Stimulated activated CD8-positive, alpha-beta memory T cell treated with anti-CD3 and anti-CD28 coated beads, Interleukin-4, amount 100 ng/mL, for 1 hour (primary cell): ENCODE results near the gene SHH.

Experiments
- DNase-seq, 2 donors: peaks; one replicate each; pipeline ENCODE4 v3.0.0-alpha.2; 2020; ENCODE audit warnings: low read depth in 2 of 2, low spot score in 1 of 2

The SHH gene

DNA sequence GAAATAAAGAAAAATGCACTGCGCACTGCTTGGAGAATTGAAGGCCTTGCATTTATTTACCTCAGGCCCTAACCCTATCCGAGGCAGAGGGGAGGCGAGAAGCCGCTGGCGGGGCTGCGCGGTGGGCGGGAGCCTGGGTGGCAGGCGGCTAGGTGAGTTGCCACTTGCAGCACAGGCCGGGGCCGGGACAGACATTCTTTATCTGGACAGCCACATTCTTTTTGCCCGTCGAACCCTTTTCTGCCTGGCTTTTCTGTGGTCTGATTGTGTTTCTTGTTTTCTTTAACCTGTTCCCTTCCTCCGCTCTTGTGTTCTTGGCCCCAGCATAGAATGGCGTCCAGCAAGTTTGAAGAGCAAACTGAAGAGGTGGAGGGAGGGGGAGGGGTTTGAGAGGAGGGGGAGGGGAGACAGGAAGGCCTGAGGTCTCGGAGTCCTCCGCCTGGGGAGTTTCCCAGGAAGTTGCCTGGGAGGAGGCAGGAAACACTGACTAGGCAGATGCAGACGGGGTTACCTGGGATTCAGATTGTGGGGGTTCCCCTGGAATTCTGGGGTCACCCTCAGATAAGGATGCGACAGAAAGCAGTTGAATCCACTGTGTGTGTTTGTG lies 5.1 kb downstream of the SHH start:
- DNase-seq, result no peak

DNA sequence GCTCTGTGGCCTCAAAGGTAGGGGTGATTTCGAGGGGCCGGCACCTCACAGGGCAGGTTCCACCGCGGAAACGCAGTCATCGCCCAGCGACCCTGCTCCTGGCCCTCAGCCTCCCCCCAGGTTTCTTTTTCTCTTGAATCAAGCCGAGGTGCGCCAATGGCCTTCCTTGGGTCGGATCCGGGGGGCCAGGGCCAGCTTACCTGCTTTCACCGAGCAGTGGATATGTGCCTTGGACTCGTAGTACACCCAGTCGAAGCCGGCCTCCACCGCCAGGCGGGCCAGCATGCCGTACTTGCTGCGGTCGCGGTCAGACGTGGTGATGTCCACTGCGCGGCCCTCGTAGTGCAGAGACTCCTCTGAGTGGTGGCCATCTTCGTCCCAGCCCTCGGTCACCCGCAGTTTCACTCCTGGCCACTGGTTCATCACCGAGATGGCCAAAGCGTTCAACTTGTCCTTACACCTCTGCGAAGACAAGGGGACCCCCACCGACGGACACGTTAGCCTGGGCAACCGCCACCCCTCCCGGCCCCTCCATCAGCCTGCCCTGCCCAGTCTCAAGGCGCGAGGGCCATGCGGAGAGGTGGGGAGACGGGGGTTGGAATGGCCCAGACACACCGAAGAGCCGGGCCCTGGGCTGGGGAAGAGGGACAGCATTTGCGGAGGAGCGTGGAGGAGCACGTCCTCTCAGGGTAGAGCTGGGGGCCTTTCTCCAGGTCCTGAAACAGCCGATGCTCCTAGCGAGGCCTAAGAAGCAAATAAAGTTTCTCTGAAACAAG lies 6.0 kb downstream of the SHH start:
- no peak for DNase-seq

GRCh38 chr7:155805826-155806095 lies 6.5 kb downstream of the SHH start:
- no peak for DNase-seq

GRCh38 chr7:155804897-155805825 lies 7.1 kb downstream of the SHH start:
- DNase-seq, result peak in 1 of 2 donors; percentile 13

DNA sequence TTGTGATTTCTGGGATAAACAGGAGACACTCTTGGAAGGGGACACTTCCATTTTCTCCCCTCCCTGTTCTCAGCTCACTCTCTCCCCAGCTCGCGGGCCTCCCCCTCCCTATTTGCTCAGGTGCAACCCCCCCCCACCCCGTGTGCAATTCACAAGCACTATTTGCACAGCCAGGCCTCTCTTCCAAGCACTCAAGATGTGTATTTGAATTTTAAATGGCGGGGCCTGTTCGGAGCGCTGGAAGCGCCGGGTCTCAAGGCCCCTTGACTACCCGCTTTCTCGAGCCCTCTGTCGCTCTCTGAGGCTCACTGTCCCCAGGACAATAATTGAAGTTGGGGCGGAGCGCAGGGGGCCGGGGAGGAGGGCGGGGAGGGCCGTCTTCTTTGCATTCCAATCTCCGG lies 7.8 kb downstream of the SHH start:
- no peak for DNase-seq

DNA sequence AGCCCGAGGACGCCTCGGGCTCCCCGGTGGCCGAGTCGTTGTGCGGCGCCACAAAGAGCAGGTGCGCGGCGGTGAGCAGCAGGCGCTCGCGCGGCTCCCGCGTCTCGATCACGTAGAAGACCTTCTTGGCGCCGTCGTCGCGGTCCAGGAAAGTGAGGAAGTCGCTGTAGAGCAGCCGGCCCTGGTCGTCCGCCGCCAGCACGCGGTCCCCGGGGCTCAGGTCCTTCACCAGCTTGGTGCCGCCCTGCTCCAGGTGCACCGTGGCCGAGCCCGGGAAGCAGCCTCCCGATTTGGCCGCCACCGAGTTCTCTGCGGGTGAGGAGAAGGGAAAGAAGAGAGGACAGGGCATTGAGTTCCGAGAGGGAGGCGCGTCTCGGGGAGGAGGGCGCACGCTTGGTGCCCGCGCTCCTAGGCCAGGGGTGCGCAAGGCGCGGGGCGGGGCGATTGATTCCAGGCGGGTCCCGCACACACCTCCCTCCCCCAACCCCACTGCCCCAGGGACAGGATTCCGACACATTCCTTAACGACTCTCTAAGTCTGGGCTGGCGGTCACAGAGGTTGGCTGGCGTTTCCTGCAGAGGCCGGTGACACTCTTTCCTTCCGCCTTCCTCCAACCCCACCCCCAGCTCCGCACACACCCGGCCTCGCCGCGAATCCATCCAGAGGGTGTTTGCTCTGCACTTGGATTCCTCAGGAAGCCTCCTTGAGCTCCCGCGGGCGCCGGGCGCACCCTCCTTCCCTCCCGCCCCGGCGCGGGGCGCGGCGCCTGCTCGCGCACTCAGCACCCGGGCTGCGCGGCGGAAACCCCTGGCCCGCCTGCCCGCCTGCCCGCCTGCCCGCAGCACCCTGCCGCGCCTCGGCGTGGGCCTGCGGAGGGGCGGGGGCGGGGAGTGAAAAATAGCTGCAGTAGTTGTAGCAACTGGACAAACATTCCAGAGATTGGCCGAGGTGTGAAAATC lies 8.6 kb downstream of the SHH start:
- DNase-seq, result no peak

DNA sequence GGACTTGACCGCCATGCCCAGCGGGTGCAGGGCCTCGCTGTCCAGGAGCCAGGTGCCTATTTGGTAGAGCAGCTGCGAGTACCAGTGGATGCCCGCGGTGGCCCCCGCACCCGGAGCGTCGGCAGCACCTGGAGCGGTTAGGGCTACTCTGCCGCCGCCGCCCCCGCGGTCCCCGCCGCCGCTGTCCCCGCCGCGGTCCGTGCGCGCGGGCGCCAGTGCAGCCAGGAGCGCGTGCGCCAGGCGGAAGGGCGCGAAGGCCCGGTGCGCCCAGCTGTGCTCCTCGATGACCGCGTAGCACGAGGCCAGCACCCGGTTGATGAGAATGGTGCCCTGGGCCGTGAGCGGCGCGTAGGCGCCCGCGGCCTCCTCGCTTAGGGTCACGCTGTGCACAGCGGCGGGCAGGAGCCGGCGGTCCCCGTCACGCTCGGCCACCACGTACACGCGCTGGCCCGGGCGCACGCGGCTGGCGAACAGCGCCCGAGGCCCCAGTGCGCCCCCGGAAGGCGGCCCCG lies 9.3 kb downstream of the SHH start:
- DNase-seq, result no peak

DNA sequence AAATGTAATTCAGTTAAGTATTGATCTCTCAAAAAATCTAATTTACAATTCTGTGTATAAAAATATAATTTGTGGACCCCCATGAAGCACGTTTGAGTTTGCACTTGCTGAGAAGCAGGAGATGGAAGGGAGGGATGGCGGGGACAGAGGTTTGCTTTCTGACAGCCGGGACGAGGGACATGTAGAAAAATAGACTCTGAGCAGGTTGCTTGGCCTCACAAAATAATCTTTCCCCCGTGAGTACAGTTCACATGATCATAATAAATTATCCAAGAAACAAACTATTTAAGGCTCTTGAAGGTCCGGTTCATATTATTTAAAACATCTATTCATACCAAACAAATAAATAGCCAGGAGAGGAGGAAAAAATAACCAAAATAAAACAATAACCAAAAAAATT lies 10.0 kb downstream of the SHH start:
- no peak for DNase-seq

- no peak for DNase-seq
Observed at GRCh38 chr7:155800741-155801267, 11.5 kb downstream of the SHH start.

DNA sequence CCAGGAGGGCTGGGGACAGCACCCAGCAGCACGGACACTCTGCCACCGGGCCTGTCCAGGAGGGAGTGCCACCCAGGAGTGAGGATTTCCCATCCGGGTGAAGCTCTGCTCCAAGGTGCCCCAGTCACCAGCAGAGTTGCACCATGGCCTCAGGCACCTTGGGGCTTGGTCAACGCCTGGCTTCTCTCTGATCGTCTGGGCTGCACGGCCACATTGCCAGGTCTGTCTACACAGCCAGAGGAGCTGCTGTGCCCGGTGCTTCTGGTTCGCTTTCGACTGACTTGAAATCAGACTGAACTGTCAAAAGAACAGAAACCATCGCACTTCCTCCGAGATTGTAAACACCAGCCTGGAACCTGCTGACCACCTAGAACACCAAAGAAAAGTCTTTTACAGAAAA lies 12.0 kb downstream of the SHH start:
- no peak for DNase-seq

DNA sequence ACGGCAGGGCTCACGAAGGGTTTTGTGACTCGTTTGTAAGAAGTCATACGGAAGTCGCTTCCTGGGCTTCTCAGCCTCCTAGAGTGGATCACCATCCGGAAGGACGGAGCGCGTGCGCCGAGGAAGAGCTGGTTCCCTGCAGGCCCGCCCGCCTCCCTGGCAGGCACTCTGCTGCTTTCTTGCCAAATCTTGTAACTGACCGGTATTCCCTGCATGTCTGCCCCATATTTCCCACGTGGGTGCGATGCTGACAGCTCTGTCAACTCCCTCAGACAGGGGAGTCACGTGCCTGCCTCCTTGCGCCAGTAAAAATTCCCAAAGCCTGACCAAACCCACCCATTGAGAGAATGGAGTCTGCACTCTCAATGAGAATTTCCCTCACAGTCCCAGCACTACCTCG lies 12.7 kb downstream of the SHH start:
- no peak for DNase-seq

GRCh38 chr7:155798673-155799439 lies 13.4 kb downstream of the SHH start:
- DNase-seq, result no peak

DNA sequence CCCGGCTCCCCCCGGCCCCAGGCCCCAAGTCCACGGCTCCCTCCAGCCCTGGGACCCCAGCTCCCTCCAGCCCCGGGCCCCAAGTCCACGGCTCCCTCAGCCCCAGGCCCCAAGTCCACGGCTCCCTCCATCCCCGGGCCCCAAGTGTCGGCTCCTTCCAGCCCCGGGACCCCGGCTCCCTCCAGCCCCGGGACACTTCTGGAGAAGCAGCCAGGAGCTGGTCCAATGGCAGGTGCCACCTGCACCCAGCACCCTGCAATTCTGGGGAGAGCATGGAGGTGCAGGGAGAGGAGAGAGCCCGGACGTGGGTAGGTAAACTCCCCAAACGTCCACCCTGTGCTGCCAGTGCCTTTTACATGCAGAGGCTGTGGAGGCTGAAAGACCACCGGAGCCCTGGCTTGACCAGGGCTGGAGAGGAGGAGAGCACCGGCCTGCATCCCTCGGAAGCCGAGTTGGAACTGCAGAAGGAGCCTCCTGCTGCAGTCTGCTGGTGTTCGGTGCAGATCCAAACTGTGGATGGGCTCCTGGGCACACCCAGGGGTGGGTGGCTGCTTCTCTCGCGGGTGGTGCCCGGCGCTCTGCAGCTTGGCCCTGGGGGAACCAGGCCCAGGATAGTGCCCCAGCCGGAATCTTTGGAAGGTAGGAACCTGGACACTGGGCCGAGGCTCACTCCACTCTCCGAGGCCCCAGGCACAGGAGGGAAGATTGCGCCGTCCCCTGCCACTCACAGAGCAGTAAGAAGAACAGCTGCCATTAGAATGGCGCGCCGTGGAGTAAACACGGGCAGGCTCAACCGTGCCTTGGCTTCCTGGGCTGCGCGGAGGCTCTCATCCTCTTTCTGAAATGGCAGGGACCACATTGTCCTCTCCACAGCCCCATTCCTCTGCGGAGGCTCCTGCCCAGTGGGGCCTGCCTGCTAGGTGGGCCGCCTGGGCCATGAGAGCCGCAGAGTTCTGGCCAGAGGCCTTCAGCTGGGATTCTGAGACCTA lies 14.7 kb downstream of the SHH start:
- DNase-seq, result no peak

GRCh38 chr7:155796381-155797261 lies 15.6 kb downstream of the SHH start:
- DNase-seq, result peak; percentile 15 to 41

DNA sequence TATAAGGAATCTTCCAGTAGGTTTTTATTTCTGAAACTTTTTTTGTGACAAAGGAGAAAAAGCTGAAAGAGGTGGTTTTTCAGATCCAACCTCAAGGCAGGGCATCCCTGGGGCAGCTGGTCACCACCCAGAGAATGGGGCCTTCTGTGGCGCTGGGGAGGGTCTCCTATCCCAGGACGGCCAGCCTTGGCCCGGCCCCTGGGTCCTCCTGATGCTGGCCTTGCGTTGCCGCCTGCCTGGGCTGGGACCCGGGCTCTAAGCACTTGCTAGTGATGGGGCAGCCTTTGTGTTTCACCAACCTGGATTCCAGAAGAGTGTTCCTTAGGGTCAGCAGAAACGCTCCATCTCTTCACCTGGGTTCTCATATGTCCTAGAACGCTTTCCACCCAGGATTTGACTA lies 16.3 kb downstream of the SHH start:
- no peak for DNase-seq

DNA sequence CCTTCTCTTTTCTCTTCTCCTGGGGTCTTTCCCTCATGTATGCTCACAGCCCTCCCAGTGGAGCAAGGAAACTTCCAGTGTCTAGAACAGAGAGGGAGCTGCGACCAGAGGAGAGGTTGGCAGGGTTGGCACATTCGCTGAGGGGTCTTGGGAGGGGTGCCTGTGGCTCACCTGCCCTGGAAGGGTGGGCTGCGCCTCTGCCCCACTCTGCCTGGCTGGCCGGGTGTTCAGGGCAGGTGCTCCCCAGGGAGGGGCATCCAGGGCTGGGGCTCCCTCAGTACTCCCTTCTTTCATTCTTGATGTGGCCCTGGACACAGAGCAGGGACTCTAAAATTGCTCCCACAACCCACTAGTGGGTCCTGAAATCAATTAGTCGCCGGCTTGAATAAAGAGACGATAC lies 16.9 kb downstream of the SHH start:
- DNase-seq, result no peak

DNA sequence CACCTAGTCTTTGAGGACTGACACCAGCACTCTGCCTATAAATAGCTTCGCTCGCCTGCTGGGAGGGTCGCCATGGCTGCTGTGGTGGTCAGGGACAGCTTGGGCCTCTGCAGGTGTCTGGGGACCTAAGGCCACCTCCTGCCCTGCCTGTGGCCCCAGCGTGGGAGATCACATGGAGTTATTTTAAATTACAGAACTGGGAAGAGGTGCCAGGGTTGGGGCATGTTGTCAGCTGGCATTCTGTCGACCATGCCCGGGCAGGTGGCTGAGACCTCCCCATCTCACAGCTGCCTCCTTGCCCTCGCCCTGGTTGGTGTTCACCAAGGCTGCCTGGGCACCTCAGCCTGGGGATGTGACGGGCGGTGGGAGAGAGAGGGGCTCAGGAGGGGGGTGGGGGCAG lies 18.1 kb downstream of the SHH start:
- no peak for DNase-seq

GRCh38 chr7:155793720-155794119 lies 18.5 kb downstream of the SHH start:
- DNase-seq, result no peak
